GM19043 (cell line): ENCODE measurements around the gene CETP.
"Not testable (repeated sequence)": the region's sequence is repeated elsewhere in the genome, so short reads cannot be mapped to it uniquely, and the experiment has no call there.

Experiments used
- ATAC-seq: cut with Tn5 transposase; IDR thresholded peaks from one replicate; pipeline ENCODE4 v1.9.1; 2021; ENCODE audit warnings: low read depth; ENCODE audit not compliant: unreplicated experiment

CETP gene

GRCh38 chr16:56953006-56953405 is 8.7 kb upstream of the CETP start:
- no peak for ATAC-seq

GRCh38 chr16:56956076-56956475 is 5.7 kb upstream of the CETP start:
- no peak for ATAC-seq

- ATAC-seq, result no peak
Observed at GRCh38 chr16:56956756-56957155, 5.0 kb upstream of the CETP start.

GRCh38 chr16:56960681-56961281 is 969 bp upstream of the CETP start:
- ATAC-seq, result no peak

- no peak for ATAC-seq
Observed at GRCh38 chr16:56961386-56961785, 364 bp upstream of the CETP start.

- ATAC-seq, result no peak
Observed at GRCh38 chr16:56964243-56965148, 2.7 kb downstream of the CETP start.

GRCh38 chr16:56965149-56966092 is 3.7 kb downstream of the CETP start:
- no peak for ATAC-seq

- ATAC-seq, result no peak
Observed at GRCh38 chr16:56966093-56966475, 4.3 kb downstream of the CETP start.

GRCh38 chr16:56967733-56968132 is 6.0 kb downstream of the CETP start:
- ATAC-seq, result no peak

- ATAC-seq, result no peak
Observed at GRCh38 chr16:56969769-56970168, 8.0 kb downstream of the CETP start.

GRCh38 chr16:56970934-56971767 is 9.4 kb downstream of the CETP start:
- ATAC-seq, result peak; percentile 88

GRCh38 chr16:56971768-56972043 is 10.0 kb downstream of the CETP start:
- ATAC-seq, result no peak

- ATAC-seq, result no peak
Observed at GRCh38 chr16:56972403-56973293, 10.9 kb downstream of the CETP start.

GRCh38 chr16:56973294-56973689 is 11.5 kb downstream of the CETP start:
- no peak for ATAC-seq

- not testable (repeated sequence) for ATAC-seq
Observed at GRCh38 chr16:56973899-56974298, 12.1 kb downstream of the CETP start.

GRCh38 chr16:56974549-56975300 is 13.0 kb downstream of the CETP start:
- ATAC-seq, result no peak

- no peak for ATAC-seq
Observed at GRCh38 chr16:56975714-56976113, 14.0 kb downstream of the CETP start.

GRCh38 chr16:56977216-56977615 is 15.5 kb downstream of the CETP start:
- ATAC-seq, result no peak
